ENCODE data around the gene TNFRSF14. TPM values are rescaled to one million over a fixed set of nuclear protein-coding genes. Genes with fewer than 3 reads are reported as not detected.

The TNFRSF14 gene
- total RNA-seq, 2 experiments from 2014 or later, result 191 to 194 TPM

DNA sequence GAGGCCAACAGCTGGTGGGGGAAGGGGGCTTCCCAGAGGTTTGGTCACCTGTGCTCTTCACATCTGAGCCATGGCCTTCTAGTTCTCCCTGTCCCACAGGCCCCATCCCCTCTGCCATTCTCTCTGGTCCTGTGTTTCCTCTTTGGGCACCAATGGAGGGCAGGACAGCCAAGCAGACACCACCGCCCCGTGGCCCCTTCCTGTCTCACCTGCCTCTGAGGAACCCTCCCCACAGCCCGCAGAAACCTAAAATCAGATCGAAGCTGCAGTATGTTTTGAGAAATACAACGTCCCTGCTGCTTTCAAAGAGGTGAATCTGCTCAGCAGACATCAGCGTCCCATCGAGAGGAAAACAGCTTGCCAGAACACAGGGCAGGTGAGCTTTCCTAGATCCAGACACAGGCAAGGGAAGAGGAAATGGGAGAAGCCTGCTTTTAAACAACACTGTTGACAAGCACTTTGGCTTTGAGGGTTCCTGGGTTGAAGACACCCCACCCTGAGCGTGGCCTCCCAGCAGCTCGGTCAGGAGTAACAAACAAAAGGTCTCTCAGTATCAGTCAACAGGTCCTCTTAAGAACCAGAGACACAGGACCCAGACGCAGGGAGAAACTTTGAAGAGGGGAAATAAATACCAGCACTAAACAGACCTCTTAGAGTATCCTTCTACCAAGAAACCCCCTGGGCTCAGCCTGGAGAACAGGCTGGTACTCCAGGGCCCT, 32.1 kb upstream of the TNFRSF14 start:
- peak overlapping the region; percentile 91 for H3K27ac Mint-ChIP-seq
- H3K4me3 Mint-ChIP-seq, result peak overlapping the region; percentile 90
- peaks cover 11% of the 10 kb centered on the region for H3K27me3 Mint-ChIP-seq
- peak; percentile 24 for TF ChIP-seq CTCF (IDR thresholded peaks at IDR 0.05)
- POLR2A ChIA-PET, result interaction anchor here (0.6 to 8.5 kb wide), 10 partner anchors 17 to 335 kb away, joined by 3 to 164 read pairs (median 5); partner anchors contain the start of genes FAAP20, MORN1, PRXL2B and TNFRSF14
- H3K27me3 ChIP-seq (ENCODE audit: control insufficient read depth in 1 of 2, insufficient read depth in 2 of 2, low read length in 2 of 2), result peaks cover 10 to 12% of the 10 kb centered on the region in 2 experiments
- H3K4me1 Mint-ChIP-seq (ENCODE audit: low read depth), result peaks cover 50% of the 10 kb centered on the region
- peaks cover 37% of the 10 kb centered on the region for H3K36me3 Mint-ChIP-seq (ENCODE audit: low read depth)
- intact Hi-C loops (cut with DNase I, micrococcal nuclease), result loop anchor here (2.0 to 10.0 kb wide), 3 partner anchors 55 to 1251 kb away; partner anchors contain the start of gene SMIM1 (in 1 of the 2)
- H3K4me3 ChIP-seq (ENCODE audit: low read length), result peak overlapping the region; percentile 84
- H3K9me3 ChIP-seq (ENCODE audit: control insufficient read depth in 1 of 2, insufficient read depth in 1 of 2, low read length in 2 of 2), result no peaks in the 10 kb centered on the region
- H3K9me3 Mint-ChIP-seq, result no peaks in the 10 kb centered on the region
- CTCF ChIA-PET, result interaction anchor here (0.7 to 4.2 kb wide), 10 partner anchors 15 to 132 kb away, joined by 3 to 37 read pairs (median 4); partner anchors contain the start of genes PRXL2B, RER1 and TNFRSF14
- peak overlapping the region; percentile 76 for H3K27ac ChIP-seq (ENCODE audit: low read depth in 1 of 2, low read length in 2 of 2)
- peak; percentile 18 for ATAC-seq (ENCODE audit: poor library complexity)
- peaks cover 55% of the 10 kb centered on the region for H3K4me1 ChIP-seq (ENCODE audit: insufficient read depth, low read length)
- peaks cover 32% of the 10 kb centered on the region for H3K36me3 ChIP-seq (ENCODE audit: insufficient read depth, low read length)
- DNase-seq, result peak in 13 of 14 experiments; percentile 26 to 78 (median 62)

GRCh38 chr1:2525572-2525919, 30.6 kb upstream of the TNFRSF14 start:
- DNase-seq (no peak), ATAC-seq (ENCODE audit: poor library complexity) (no peak)
- Histone ChIP-seq H3K27ac (ENCODE audit: low read depth in 1 of 2, low read length in 2 of 2) (peak overlapping the region; percentile 76), H3K4me1 (ENCODE audit: insufficient read depth, low read length) (peaks cover 69% of the 10 kb centered on the region), H3K27me3 (ENCODE audit: control insufficient read depth in 1 of 2, insufficient read depth in 2 of 2, low read length in 2 of 2) (peaks cover 12 to 16% of the 10 kb centered on the region in 2 experiments), H3K9me3 (ENCODE audit: control insufficient read depth in 1 of 2, insufficient read depth in 1 of 2, low read length in 2 of 2) (no peaks in the 10 kb centered on the region), H3K36me3 (ENCODE audit: insufficient read depth, low read length) (peaks cover 18% of the 10 kb centered on the region), H3K4me3 (ENCODE audit: low read length) (peak overlapping the region; percentile 84)
- Mint-ChIP-seq H3K27me3 (peaks cover 13% of the 10 kb centered on the region), H3K4me1 (ENCODE audit: low read depth) (peaks cover 51% of the 10 kb centered on the region), H3K36me3 (ENCODE audit: low read depth) (peaks cover 34% of the 10 kb centered on the region), H3K4me3 (peak overlapping the region; percentile 90), H3K9me3 (no peaks in the 10 kb centered on the region), H3K27ac (peak overlapping the region; percentile 91)
- POLR2A ChIA-PET, result interaction anchor here (1.0 to 8.5 kb wide), 15 partner anchors 17 to 296 kb away, joined by 3 to 164 read pairs (median 9); partner anchors contain the start of genes MORN1, PEX10, PRXL2B and RER1
- no peak for TF ChIP-seq CTCF (IDR thresholded peaks at IDR 0.05)
- intact Hi-C loops (cut with DNase I, micrococcal nuclease), result loop anchor here (2.0 to 10.0 kb wide), 5 partner anchors 53 to 1249 kb away; partner anchors contain the start of gene SMIM1 (in 1 of the 2)
- CTCF ChIA-PET, result interaction anchor here (0.8 to 4.2 kb wide), 2 partner anchors 22 to 53 kb away, joined by 3 to 37 read pairs; no protein-coding TSS in a partner anchor

GRCh38 chr1:2525920-2526823, 30.0 kb upstream of the TNFRSF14 start, which contains the start of gene PANK4:
Gene PANK4, minus strand, starts transcription at chr1:2526596. Its CDS starts 9 bp downstream, at chr1:2526587.
- peak within 1 kb of the TSS; percentile 76 for H3K27ac ChIP-seq (ENCODE audit: low read depth in 1 of 2, low read length in 2 of 2)
- peak; percentile 89 for ATAC-seq (ENCODE audit: poor library complexity)
- Mint-ChIP-seq H3K4me3 (peak within 1 kb of the TSS; percentile 90), H3K9me3 (no peaks in the 10 kb centered on the region), H3K36me3 (ENCODE audit: low read depth) (peaks cover 27% of the 10 kb centered on the region), H3K27me3 (peaks cover 19% of the 10 kb centered on the region), H3K4me1 (ENCODE audit: low read depth) (peaks cover 55% of the 10 kb centered on the region), H3K27ac (peak within 1 kb of the TSS; percentile 91)
- no peak for TF ChIP-seq CTCF (IDR thresholded peaks at IDR 0.05)
- ChIA-PET POLR2A (interaction anchor here (0.8 to 8.5 kb wide), 17 partner anchors 9 to 297 kb away, joined by 3 to 164 read pairs (median 6); partner anchors contain the start of genes MORN1, PEX10, PRXL2B and RER1), CTCF (interaction anchor here (0.8 to 4.2 kb wide), 4 partner anchors 21 to 60 kb away, joined by 3 to 37 read pairs (median 4); no protein-coding TSS in a partner anchor)
- H3K4me1 ChIP-seq (ENCODE audit: insufficient read depth, low read length), result peaks cover 75% of the 10 kb centered on the region
- DNase-seq, result peak; percentile 76 to 96 (median 87)
- H3K36me3 ChIP-seq (ENCODE audit: insufficient read depth, low read length), result peaks cover 12% of the 10 kb centered on the region
- peaks cover 19 to 23% of the 10 kb centered on the region in 2 experiments for H3K27me3 ChIP-seq (ENCODE audit: control insufficient read depth in 1 of 2, insufficient read depth in 2 of 2, low read length in 2 of 2)
- peak within 1 kb of the TSS; percentile 84 for H3K4me3 ChIP-seq (ENCODE audit: low read length)
- intact Hi-C loops (cut with DNase I, micrococcal nuclease), result loop anchor here (1.0 to 10.0 kb wide), 10 partner anchors 21 to 1249 kb away; partner anchors contain the start of genes PEX10 (in 2 of the 2), PRXL2B (in 2 of the 2), MORN1 (in 1 of the 2) and RER1 (in 1 of the 2)
- peaks cover 0 to 6% of the 10 kb centered on the region in 2 experiments for H3K9me3 ChIP-seq (ENCODE audit: control insufficient read depth in 1 of 2, insufficient read depth in 1 of 2, low read length in 2 of 2)

Measured in CD4-positive, alpha-beta T cell (primary cell).